NT2/D1 (cell line): ENCODE data around the gene CPSF4.

Source experiments
- DNase-seq: peaks from one replicate; pipeline ENCODE4 v3.0.0-alpha.2; 2011; ENCODE audit warnings: low read depth, low spot score
- H3K27me3 ChIP-seq: 2 replicates; pipeline ENCODE4 v1.6.0; 2011; ENCODE audit warnings: mild to moderate bottlenecking; ENCODE audit not compliant: insufficient read length, insufficient read depth
- H3K36me3 ChIP-seq: 2 replicates; pipeline ENCODE4 v1.6.1; 2011; ENCODE audit warnings: mild to moderate bottlenecking, low read length, mixed read lengths; ENCODE audit not compliant: insufficient read depth, insufficient read length
- H3K4me1 ChIP-seq: 2 replicates; pipeline ENCODE4 v1.5.1; 2011; ENCODE audit not compliant: insufficient read depth, insufficient read length
- H3K4me3 ChIP-seq: 2 replicates; pipeline ENCODE4 v1.5.1; 2011; ENCODE audit warnings: low read depth; ENCODE audit not compliant: insufficient read length
- H3K9ac ChIP-seq: 2 replicates; pipeline ENCODE4 v1.6.0; 2011; ENCODE audit warnings: low read depth; ENCODE audit not compliant: insufficient read length
- H3K9me3 ChIP-seq: 2 replicates; pipeline ENCODE4 v1.5.1; 2011; ENCODE audit warnings: mild to moderate bottlenecking, low read length; ENCODE audit not compliant: insufficient read depth
- SUZ12 ChIP-seq: IDR thresholded peaks from 2 replicates; pipeline ENCODE4 v1.6.1; 2011; ENCODE audit not compliant: insufficient read length, insufficient read depth; ENCODE audit errors: extremely low read depth
- YY1 ChIP-seq: IDR thresholded peaks from 2 replicates; pipeline ENCODE4 v1.6.1; 2011; ENCODE audit not compliant: insufficient read length, insufficient read depth
- ZNF274 ChIP-seq: IDR thresholded peaks from 2 replicates; pipeline ENCODE4 v1.6.1; 2011; ENCODE audit warnings: mild to moderate bottlenecking, low read depth, low read length

CPSF4 gene

DNA sequence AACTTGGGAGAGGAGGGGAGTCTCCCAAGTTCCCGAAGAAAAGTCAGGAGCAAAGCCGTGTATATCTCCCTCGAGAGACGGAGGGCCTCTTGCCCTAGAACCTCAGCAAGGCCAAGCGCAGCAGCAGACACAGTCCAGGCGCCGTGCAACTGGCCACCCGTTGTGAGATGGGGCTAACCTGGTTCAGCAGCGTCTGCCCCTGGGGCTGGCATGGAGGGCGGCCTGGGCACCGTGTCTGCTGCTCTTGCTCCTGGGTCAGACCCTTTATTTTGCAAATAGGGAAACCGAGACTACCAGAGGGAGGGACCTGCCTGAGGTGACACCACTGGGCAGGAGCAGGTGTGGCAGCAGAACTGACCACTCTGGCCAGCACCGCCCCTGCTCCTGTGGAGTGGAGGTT lies 13.8 kb downstream of the CPSF4 start:
- no peak for DNase-seq
- Histone ChIP-seq H3K4me3 (no peak overlapping the region), H3K9me3 (no peaks in the 10 kb centered on the region), H3K27me3 (no peaks in the 10 kb centered on the region), H3K4me1 (peaks cover 6% of the 10 kb centered on the region), H3K9ac (no peak overlapping the region), H3K36me3 (peaks cover 96% of the 10 kb centered on the region)
- TF ChIP-seq YY1, result no peak
- TF ChIP-seq ZNF274, result no peak
- no peak for TF ChIP-seq SUZ12

- Histone ChIP-seq H3K9ac (no peak overlapping the region), H3K9me3 (no peaks in the 10 kb centered on the region), H3K4me3 (no peak overlapping the region), H3K36me3 (peaks cover 96% of the 10 kb centered on the region), H3K4me1 (peaks cover 6% of the 10 kb centered on the region), H3K27me3 (no peaks in the 10 kb centered on the region)
- DNase-seq, result no peak
- TF ChIP-seq ZNF274 (no peak), YY1 (no peak), SUZ12 (no peak)
Measured at GRCh38 chr7:99453105-99453504, 14.4 kb downstream of the CPSF4 start.

- peaks cover 6% of the 10 kb centered on the region; the same call in 1 of the 2 replicates for H3K9me3 ChIP-seq
- no peak overlapping the region for H3K4me3 ChIP-seq
- DNase-seq, result no peak
- H3K36me3 ChIP-seq, result peaks cover 96% of the 10 kb centered on the region
- no peak overlapping the region for H3K9ac ChIP-seq
- TF ChIP-seq ZNF274 (no peak), SUZ12 (no peak), YY1 (no peak)
- H3K27me3 ChIP-seq, result no peaks in the 10 kb centered on the region
- H3K4me1 ChIP-seq, result peaks cover 6% of the 10 kb centered on the region
Measured at GRCh38 chr7:99455874-99456273, 17.1 kb downstream of the CPSF4 start.

DNA sequence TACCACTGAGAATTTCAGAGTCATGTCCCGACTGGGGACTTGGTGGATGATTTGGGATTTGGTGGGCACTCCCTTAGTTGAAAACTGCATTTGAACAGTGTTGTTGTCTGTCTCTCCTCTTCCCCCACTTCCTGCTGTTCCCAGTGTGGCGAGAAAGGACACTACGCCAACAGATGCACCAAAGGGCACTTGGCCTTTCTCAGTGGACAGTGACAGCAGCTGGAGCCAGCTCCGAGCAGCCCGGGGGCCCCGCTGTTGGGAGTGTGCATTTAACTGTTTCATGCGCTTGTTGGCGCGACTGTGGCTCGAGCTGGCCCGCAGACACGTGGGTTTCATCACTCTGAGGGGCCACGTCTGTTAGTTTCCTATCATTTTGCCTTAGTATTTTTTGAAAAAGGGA lies 17.5 kb downstream of the CPSF4 start:
- Histone ChIP-seq H3K4me1 (peaks cover 6% of the 10 kb centered on the region), H3K4me3 (no peak overlapping the region), H3K9me3 (peaks cover 6% of the 10 kb centered on the region; the same call in 1 of the 2 replicates), H3K9ac (no peak overlapping the region), H3K27me3 (no peaks in the 10 kb centered on the region), H3K36me3 (peaks cover 98% of the 10 kb centered on the region)
- DNase-seq, result no peak
- TF ChIP-seq YY1 (no peak), ZNF274 (no peak), SUZ12 (no peak)

GRCh38 chr7:99457050-99457649 lies 18.4 kb downstream of the CPSF4 start:
- peaks cover 95% of the 10 kb centered on the region for H3K36me3 ChIP-seq
- TF ChIP-seq SUZ12 (no peak), YY1 (no peak), ZNF274 (no peak)
- H3K9ac ChIP-seq, result no peak overlapping the region
- DNase-seq, result no peak
- H3K9me3 ChIP-seq, result peaks cover 6% of the 10 kb centered on the region; the same call in 1 of the 2 replicates
- no peaks in the 10 kb centered on the region for H3K27me3 ChIP-seq
- H3K4me1 ChIP-seq, result peaks cover 4% of the 10 kb centered on the region
- no peak overlapping the region for H3K4me3 ChIP-seq

DNA sequence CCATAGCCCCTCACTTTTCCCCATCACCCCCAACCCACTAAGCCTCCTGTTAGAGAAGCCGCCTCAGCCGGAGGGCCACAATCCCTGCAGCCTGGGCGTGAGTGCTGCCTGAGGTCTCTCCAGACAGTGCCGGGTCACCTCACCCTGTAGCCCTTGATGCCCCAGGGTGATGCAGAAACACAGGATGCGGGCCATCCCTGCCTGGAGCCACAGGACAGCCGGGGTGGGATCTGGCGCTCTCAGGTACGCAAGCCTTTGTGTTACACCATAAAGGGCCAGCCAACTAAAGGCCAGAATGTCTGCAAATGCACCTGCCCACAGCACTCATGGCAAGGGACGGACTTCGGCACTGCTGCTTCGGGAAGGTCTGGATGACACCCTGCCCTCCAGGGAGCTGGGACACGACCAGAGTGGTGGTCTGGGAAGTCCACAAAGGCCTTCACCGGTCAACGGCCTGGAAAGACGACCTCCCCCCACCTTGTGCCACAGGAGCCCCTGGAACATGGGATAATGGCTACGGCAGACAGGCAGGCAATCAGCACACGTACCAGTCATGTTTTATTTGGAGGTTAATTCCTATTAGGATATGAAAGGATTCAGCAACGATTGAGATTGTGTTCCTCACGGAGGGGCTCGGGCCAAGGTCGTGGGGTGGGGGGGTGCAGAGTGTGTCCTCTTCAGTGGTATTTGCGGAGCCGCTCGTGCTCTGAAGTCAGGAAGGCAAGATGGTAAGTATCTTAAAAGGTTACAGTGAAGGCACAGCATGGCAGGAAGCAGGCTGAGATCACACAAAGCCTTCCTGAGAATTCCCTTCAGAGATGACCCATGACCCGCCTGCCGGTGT lies 19.1 kb downstream of the CPSF4 start:
- Histone ChIP-seq H3K27me3 (no peaks in the 10 kb centered on the region), H3K9me3 (peaks cover 6% of the 10 kb centered on the region; the same call in 1 of the 2 replicates), H3K4me1 (peaks cover 4% of the 10 kb centered on the region), H3K9ac (no peak overlapping the region), H3K4me3 (no peak overlapping the region), H3K36me3 (peaks cover 92% of the 10 kb centered on the region)
- no peak for DNase-seq
- TF ChIP-seq SUZ12, result no peak

GRCh38 chr7:99459087-99459486 lies 20.3 kb downstream of the CPSF4 start:
- peaks cover 4% of the 10 kb centered on the region for H3K4me1 ChIP-seq
- H3K27me3 ChIP-seq, result no peaks in the 10 kb centered on the region
- no peak overlapping the region for H3K9ac ChIP-seq
- H3K4me3 ChIP-seq, result no peak overlapping the region
- TF ChIP-seq ZNF274 (no peak), SUZ12 (no peak), YY1 (no peak)
- no peak for DNase-seq
- H3K9me3 ChIP-seq, result peaks cover 6% of the 10 kb centered on the region; the same call in 1 of the 2 replicates
- peaks cover 91% of the 10 kb centered on the region for H3K36me3 ChIP-seq
